RPMI8226 (cell line): ENCODE data around the gene ST8SIA2.
"Not testable (repeated sequence)": the region's sequence is repeated elsewhere in the genome, so short reads cannot be mapped to it uniquely, and the experiment has no call there.

Experiments
- DNase-seq: peaks from one replicate; pipeline ENCODE4 v3.0.0-alpha.2; 2015

Gene ST8SIA2

GRCh38 chr15:92444631-92445030, 51.0 kb downstream of the ST8SIA2 start:
- DNase-seq: no peak

DNA sequence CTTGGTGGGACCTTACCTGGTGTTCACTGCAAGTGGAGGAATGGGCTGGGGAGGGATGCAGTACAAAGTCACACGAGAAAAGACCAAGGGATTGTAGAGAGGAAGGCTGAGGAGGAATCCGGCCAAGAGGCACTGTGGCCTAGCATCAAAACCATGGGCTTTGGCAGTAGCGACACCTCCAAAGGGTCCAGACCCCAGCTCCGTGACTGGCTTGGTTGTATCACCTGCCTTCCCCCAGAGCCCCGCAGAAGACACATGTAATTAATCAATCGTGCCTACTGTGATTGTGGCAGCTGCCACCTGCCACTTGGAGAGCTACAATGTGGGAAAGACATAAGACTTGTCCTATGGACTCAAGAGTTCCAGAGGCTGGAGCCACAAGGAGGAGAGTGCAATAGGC, 54.7 kb downstream of the ST8SIA2 start:
- DNase-seq: no peak

DNA sequence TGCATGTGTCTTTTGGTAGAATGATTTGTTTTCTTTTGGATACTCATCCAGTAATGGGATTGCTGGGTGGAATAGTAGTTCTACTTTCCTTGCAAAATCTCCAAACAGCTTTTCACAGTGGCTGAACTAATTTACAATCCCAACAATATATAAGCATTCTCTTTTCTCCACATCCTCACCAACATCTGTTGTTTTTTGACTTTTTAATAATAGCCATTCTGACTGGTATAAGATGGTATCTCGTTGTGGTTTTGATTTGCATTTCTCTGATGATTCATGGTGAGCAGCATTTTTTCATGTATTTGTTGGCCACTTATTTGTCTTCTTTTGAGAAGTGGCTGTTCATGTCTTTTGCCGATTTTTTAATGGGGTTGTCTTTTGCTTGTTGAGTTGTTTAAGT, 55.8 kb downstream of the ST8SIA2 start:
- DNase-seq: no peak

- no peak for DNase-seq
These were observed 57.6 kb downstream of the ST8SIA2 start for GRCh38 chr15:92451225-92451825.

DNA sequence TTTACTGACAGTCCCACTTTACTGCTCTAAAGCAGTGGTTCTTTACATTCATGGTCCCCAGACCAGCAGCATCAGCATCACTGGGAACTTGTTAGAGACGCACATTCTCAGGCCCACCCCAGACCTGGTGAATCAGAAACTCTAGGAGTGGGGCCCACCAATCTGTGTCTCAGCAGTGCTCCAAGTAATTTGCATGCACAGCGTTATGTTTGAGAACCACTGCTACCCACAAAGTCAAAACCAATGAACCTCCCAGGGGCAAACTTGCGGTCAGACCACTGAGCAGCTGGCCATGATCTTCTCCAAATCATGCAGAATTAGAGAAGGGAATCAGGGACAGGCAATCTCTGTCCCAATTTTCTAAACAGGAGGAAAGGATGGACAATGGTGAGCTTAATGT, 58.5 kb downstream of the ST8SIA2 start:
- no peak for DNase-seq

DNA sequence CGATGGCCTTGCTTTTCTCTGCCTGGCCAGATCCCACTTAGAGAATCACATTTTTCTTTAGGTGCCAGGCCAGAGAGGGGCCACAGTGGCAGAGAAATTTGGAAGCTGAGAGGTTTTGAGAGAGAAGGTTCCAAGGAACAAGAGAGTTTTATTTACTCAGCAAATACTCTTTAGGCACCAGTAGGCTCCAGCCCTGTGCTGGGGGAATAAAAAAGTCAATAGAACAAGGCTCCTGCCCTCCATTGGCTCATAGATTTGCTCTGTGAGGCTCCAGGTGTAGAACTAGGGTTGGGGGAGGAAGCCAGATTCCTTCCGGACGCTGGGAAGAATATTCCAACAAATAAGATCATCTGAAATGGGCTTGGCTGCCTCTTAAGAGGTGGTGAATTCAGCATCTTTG, 59.9 kb downstream of the ST8SIA2 start:
- DNase-seq: no peak

GRCh38 chr15:92454555-92455105, 60.9 kb downstream of the ST8SIA2 start:
- no peak for DNase-seq

- DNase-seq: no peak
These were observed 61.6 kb downstream of the ST8SIA2 start for GRCh38 chr15:92455271-92455670.

DNA sequence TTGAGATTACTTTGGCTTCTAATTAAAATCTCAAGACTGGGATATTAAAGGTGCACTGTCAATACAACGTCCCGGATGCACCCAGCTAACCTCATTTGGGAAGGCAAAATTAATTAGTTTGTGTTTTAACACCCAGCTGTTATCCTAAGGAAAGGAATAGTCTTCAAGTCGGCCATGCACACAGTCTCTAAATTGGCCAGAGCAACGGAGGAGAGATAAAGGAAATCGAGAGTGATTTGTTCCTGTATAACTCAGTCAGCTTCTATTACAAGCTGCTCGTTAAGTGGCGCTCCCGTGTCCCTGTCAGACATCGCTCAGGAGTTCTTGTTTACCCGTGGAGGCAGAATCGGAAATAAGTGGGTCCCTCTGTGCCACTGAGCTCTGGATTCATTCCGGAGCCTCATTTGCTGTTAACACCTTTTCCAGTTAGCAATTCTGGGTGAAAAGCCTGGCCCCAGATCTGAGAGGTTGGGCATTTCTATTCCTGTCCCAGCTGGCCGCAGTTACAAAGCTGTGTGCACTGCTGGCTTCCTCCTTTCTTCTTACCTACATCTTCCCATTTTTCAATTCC, 63.9 kb downstream of the ST8SIA2 start:
- no peak for DNase-seq

DNA sequence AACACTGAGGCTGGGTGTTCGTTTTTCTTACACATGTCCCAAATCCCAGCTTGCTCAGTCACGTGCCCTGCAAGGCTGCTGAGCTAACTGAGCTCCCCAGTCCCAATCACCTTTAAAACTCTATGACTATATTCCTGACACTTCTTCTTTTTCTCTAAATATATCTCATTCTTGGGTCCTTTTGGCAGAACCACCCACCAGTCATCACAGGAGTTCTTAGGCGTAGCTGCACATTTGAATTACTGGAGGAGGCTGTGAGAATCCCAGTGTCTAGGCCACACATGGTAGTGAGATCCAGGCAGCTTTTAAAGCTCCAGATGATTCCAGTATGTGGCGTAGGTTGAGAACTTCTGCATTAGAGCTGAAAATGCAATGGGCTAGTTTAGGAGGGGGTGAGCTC, 66.3 kb downstream of the ST8SIA2 start:
- DNase-seq: no peak

DNA sequence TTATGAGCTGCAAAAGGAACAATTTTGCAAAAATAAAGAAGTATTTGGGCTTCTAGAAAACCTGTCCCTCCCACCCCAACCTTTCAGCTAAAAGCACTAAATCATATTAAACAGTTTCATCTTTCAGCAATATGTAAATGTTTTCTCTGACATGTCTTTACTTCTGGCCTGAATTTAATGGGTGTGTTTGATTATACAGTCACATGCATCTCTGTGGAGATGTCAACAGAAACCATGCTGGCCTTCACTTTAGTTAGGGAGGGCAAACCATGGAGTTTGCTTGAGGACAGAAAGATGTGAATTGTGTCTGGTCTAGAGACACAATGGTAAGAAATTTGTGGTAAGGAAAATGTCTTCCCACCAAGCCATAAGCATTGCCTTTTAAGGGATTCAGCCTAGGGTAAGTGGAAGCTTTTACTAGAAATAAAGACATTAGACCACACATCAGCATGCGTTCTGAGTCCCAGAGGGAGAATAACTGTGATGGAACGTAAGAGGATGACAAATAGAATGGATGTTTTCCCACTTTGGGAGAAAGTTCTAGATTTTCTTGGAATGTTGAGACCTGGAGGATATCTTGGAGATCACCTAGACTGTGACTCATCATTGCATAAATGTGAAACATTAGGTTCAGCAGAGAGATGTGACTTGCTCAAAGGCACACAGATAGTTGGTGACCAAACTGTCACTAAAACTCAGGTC, 68.9 kb downstream of the ST8SIA2 start:
- no peak for DNase-seq

GRCh38 chr15:92463352-92463751, 69.7 kb downstream of the ST8SIA2 start:
- no peak for DNase-seq

DNA sequence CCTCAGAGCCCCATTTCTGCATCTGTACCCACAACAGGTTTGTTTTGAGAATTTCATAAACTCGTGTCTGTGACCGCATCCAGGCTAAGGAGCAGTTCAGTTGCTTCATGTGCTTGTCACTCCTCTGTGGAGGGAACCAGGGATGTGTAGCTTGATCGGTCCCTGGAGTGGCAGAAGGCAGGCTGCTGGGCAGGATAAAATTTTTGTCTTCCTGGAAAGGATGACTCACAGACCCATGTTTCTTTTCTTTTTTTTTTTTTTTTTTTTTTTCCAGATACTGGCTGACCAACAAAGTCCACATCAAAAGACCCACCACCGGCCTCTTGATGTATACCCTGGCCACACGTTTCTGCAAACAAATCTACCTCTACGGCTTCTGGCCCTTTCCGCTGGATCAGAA, 70.1 kb downstream of the ST8SIA2 start:
- no peak for DNase-seq

GRCh38 chr15:92466834-92467233, 73.2 kb downstream of the ST8SIA2 start:
- no peak for DNase-seq

- DNase-seq: no peak
These were observed 73.6 kb downstream of the ST8SIA2 start for GRCh38 chr15:92467245-92467644.

- DNase-seq: no peak
These were observed 75.3 kb downstream of the ST8SIA2 start for GRCh38 chr15:92468991-92469390.

DNA sequence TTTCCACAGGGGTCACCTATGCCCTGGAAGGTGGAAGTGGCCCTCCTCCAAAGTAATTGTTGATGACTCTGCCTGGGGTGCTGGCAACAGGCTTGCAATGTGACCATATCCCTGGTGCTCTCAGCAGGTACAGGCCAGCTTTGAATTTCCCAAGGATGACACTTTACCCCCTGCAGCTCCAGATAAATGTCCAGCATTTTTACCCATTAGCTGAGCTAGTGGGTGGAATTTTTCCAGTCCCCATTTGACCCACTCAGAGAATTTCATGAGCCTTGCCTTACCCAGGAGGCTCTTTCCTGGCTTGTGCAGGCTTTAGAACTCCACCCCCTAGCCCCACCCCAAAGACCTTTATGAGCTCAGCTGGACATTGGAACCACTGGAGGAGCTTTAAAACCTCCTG, 77.6 kb downstream of the ST8SIA2 start:
- no peak for DNase-seq

- no peak for DNase-seq
These were observed 80.1 kb downstream of the ST8SIA2 start for GRCh38 chr15:92473756-92474155.

DNA sequence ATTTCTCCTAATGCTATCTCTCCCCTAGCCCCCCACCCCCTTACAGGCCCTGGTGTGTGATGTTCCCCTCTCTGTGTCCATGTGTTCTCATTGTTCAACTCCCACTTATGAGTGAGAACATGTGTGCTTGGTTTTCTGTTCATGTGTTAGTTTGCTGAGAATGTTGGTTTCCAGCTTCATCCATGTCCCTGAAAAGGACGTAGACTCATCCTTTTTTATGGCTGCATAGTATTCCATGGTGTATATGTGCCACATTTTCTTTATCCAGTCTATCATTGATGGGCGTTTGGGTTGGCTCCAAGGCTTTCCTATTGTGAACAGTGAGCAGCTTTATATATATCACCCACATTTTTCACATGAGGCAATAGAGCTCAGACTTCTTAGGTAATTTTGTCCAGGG, 86.0 kb downstream of the ST8SIA2 start:
- DNase-seq: not testable (repeated sequence)

DNA sequence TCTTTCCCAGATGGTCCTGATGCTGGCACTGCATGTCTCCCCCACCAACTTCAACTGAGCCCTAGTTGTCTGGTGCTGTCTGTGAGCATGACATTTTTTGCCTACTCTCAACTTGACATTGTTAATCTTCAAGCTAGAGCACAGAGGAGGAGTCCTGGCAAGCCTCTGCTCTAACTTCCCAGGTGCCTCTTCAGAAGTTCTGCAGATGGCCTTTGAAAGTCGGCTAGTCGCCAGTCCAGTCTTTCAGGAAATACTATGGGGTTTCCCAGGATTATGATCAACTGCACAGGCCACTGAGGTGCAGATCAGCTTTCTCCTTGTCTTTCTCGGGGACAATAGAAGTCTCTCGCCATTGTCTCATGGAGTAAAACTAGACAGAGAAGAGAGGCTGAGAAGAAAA, 86.7 kb downstream of the ST8SIA2 start:
- DNase-seq: no peak

- DNase-seq: no peak
These were observed 91.8 kb downstream of the ST8SIA2 start for GRCh38 chr15:92485441-92485840.

GRCh38 chr15:92492551-92493115, 99.0 kb downstream of the ST8SIA2 start:
- no peak for DNase-seq

GRCh38 chr15:92494806-92495336, 101.2 kb downstream of the ST8SIA2 start:
- DNase-seq: no peak

DNA sequence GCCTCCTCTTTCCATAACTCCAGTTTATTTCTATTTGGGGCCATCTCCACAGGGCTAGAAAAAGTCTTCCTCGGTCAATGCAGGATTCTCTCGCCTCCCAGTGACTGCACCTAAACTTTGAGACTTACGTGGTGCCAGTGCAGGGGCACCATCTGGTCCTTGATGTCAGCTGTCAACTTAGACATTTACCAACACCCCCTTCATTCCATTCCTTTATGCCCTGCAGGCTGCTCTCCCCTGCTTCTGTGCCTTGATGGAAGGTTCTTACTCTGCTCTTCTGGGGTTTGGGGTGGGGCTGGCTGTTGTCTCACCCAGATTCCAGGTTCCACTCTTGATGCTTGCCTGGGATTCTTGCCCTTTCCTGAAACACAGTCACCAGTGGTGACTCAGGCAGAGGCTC, 101.8 kb downstream of the ST8SIA2 start:
- no peak for DNase-seq
